DND-41 (cell line): ENCODE data around the gene MYO18B.

ENCODE experiments used
- ATAC-seq: fragments of 200-7000 bp; cut with Tn5 transposase; 3 replicates; pipeline ENCODE4 v1.9.1; 2021; ENCODE audit warnings: low read depth; ENCODE audit not compliant: insufficient read depth
- DNase-seq: peaks from one replicate; pipeline ENCODE4 v3.0.0-alpha.2; 2020
- H2AFZ ChIP-seq: 2 replicates; pipeline ENCODE4 v1.6.0; 2012; ENCODE audit warnings: low read depth, low read length
- H3K27ac ChIP-seq: 2 replicates; pipeline ENCODE4 v1.5.1; 2012; ENCODE audit warnings: low read length, inconsistent platforms
- H3K27me3 ChIP-seq: fragments of 200-600 bp; sonication (generic); 2 replicates; pipeline ENCODE4 v1.6.0; 2012; ENCODE audit warnings: low read length, mild to moderate bottlenecking, inconsistent platforms; ENCODE audit not compliant: insufficient read depth, poor library complexity
- H3K36me3 ChIP-seq: 2 replicates; pipeline ENCODE4 v1.5.1; 2012; ENCODE audit warnings: low read length, inconsistent platforms; ENCODE audit not compliant: insufficient read depth
- H3K4me1 ChIP-seq: 2 replicates; pipeline ENCODE4 v1.5.1; 2012; ENCODE audit warnings: mild to moderate bottlenecking, low read length; ENCODE audit not compliant: insufficient read depth
- H3K4me2 ChIP-seq: 2 replicates; pipeline ENCODE4 v1.6.0; 2012; ENCODE audit warnings: mild to moderate bottlenecking, moderate library complexity, low read length, inconsistent platforms; ENCODE audit not compliant: insufficient read depth
- H3K4me3 ChIP-seq, 2 experiments: fragments of 200-600 bp in 1 of 2; shearing (Covaris generic) in 1 of 2; 2 replicates each; pipeline ENCODE4 v1.5.1; 2012 to 2016; ENCODE audit warnings: inconsistent platforms in 2 of 2, low read length in 2 of 2, mild to moderate bottlenecking in 2 of 2, low read depth in 1 of 2, moderate library complexity in 1 of 2
- H3K79me2 ChIP-seq: 2 replicates; pipeline ENCODE4 v1.6.0; 2012; ENCODE audit warnings: low read length, inconsistent platforms; ENCODE audit not compliant: insufficient read depth
- H3K9ac ChIP-seq: 2 replicates; pipeline ENCODE4 v1.6.0; 2012; ENCODE audit warnings: low read depth, mild to moderate bottlenecking, inconsistent platforms, low read length, moderate library complexity
- H3K9me3 ChIP-seq: 2 replicates; pipeline ENCODE4 v1.5.1; 2012; ENCODE audit warnings: low read length, moderate library complexity, mild to moderate bottlenecking, inconsistent platforms; ENCODE audit not compliant: insufficient read depth, severe bottlenecking
- H4K20me1 ChIP-seq: 2 replicates; pipeline ENCODE4 v1.6.0; 2012; ENCODE audit warnings: low read length; ENCODE audit not compliant: insufficient read depth
- EZH2 ChIP-seq: IDR thresholded peaks from 3 replicates; pipeline ENCODE4 v1.6.1; 2012; ENCODE audit warnings: borderline replicate concordance, low read depth, mild to moderate bottlenecking, moderate library complexity, low read length, inconsistent platforms; ENCODE audit not compliant: severe bottlenecking
- TF ChIP-seq, protein P1 (sequence below): IDR thresholded peaks from 2 replicates; pipeline ENCODE4 v1.5.1; 2012; ENCODE audit warnings: borderline replicate concordance, low read length, moderate library complexity, mild to moderate bottlenecking; ENCODE audit not compliant: poor library complexity, severe bottlenecking; ENCODE audit errors: extremely low read depth

Gene MYO18B

DNA sequence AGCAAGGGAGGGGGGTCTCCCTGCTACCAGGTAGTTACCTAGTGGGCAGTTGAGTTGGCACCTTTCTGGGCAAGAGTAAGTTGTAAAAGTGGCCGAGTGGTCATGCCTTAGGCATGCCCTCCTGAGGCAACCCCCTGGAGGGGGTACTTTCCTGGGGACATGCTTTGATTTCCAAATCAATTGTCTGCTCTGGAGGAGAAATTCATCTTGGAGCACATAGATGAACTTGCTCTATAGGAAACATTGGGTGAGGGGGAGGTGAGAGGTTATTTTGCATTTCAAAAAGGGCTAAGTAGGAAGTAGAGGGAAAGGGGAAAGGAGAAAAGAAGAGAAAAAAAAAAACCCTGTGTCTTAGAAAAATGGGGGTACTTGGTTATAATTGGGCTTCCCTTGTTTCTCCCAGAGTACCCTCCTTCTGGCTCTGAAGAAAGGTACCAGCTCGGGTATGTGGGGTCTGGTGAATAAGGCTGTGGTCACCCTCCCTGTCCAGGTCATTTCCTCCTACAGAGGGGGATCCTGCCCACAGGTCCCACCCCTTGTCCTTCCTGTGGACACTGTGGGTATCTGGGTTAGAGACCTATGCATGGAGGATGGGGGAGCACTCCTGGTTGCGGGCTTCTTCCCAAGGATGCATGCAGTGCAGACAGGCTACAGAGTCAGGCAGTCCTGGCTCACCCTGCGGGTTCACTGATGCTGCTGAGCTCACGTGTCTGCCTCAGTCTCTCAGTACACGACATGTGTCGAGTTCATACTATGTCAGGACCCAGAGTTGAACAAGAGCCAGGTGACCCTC, 193.5 kb downstream of the MYO18B start:
- DNase-seq (no peak), ATAC-seq (no peak)
- H3K4me2 ChIP-seq: no peak overlapping the region
- no peaks in the 10 kb centered on the region for H3K79me2 ChIP-seq
- H3K4me3 ChIP-seq: no peak overlapping the region
- TF ChIP-seq, protein P1, sequence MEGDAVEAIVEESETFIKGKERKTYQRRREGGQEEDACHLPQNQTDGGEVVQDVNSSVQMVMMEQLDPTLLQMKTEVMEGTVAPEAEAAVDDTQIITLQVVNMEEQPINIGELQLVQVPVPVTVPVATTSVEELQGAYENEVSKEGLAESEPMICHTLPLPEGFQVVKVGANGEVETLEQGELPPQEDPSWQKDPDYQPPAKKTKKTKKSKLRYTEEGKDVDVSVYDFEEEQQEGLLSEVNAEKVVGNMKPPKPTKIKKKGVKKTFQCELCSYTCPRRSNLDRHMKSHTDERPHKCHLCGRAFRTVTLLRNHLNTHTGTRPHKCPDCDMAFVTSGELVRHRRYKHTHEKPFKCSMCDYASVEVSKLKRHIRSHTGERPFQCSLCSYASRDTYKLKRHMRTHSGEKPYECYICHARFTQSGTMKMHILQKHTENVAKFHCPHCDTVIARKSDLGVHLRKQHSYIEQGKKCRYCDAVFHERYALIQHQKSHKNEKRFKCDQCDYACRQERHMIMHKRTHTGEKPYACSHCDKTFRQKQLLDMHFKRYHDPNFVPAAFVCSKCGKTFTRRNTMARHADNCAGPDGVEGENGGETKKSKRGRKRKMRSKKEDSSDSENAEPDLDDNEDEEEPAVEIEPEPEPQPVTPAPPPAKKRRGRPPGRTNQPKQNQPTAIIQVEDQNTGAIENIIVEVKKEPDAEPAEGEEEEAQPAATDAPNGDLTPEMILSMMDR: no peak
- no peak for TF ChIP-seq EZH2
- H3K9me3 ChIP-seq: no peaks in the 10 kb centered on the region
- no peak overlapping the region for H3K9ac ChIP-seq
- no peak overlapping the region for H3K27ac ChIP-seq
- no peaks in the 10 kb centered on the region for H3K4me1 ChIP-seq
- no peaks in the 10 kb centered on the region for H3K27me3 ChIP-seq
- no peaks in the 10 kb centered on the region for H4K20me1 ChIP-seq
- H3K36me3 ChIP-seq: no peaks in the 10 kb centered on the region
- no peak overlapping the region for H2AFZ ChIP-seq

DNA sequence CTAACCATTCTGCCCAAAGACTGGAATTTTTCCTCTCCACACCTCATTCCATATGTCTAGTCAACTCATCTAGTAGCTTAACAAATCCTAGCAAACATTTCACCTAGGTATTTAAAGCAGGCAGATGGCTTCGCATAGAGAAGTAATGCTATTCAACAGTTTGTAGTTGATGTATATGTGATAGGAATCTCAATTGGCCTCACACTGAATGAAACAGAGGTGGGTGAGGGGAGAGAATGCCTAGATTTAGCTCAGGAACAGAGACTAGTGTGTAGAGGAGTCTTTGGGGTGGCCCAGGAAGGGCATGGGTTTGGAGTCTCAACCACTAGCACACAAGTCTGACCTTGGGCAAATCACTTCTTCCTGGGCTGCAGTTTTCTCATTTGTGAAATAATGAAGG, 196.2 kb downstream of the MYO18B start:
- Histone ChIP-seq H3K27me3 (peaks cover 3% of the 10 kb centered on the region), H3K36me3 (no peaks in the 10 kb centered on the region), H3K4me2 (no peak overlapping the region), H3K79me2 (no peaks in the 10 kb centered on the region), H3K4me1 (no peaks in the 10 kb centered on the region), H3K27ac (no peak overlapping the region), H3K4me3 (no peak overlapping the region), H2AFZ (no peak overlapping the region), H3K9me3 (no peaks in the 10 kb centered on the region), H3K9ac (no peak overlapping the region), H4K20me1 (no peaks in the 10 kb centered on the region)
- ATAC-seq (no peak), DNase-seq (no peak)
- TF ChIP-seq EZH2: no peak
- TF ChIP-seq, protein P1: no peak

DNA sequence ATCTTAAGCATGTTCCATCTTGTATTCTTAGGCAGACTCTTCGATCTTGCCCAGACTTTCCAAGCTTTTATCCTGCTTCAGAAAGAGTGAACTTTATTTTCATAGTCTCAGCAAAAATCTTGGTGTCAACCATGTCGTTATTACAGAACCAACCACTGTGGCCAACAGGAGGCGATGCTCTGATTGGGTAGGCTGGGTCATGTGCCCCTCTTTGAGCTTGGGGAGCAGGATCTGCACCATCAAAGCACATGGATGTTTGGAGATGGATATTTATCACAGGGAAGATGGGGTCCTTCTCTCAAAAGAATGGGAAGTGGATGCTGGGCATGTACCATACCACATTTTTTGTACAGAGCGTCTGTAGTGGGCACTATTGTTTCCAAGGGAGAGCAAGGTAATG, 197.4 kb downstream of the MYO18B start:
- Histone ChIP-seq H3K36me3 (no peaks in the 10 kb centered on the region), H3K79me2 (no peaks in the 10 kb centered on the region), H3K4me2 (no peak overlapping the region), H3K27me3 (peaks cover 3% of the 10 kb centered on the region), H3K9ac (no peak overlapping the region), H3K4me3 (no peak overlapping the region), H3K9me3 (no peaks in the 10 kb centered on the region), H4K20me1 (no peaks in the 10 kb centered on the region), H3K27ac (no peak overlapping the region), H3K4me1 (no peaks in the 10 kb centered on the region), H2AFZ (no peak overlapping the region)
- DNase-seq (no peak), ATAC-seq (no peak)
- TF ChIP-seq, protein P1: no peak
- no peak for TF ChIP-seq EZH2

DNA sequence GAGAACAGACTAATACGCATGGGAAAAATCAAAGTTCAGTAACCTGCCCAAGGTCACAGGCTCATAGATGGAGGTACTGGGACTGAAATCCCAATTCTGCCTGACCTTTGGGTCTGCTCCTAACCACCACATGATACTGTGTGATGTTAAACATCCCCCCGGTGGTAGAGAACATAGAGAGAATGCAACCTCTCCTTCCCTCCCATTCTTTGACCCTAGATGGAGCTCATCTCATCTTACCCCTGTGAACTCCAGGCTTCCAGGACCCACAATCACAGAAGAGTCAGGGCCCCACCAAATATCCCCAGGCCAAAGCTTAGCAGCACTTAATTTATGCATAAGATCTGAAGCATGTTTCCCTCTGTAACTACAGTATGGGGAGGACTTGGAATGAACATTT, 198.5 kb downstream of the MYO18B start:
- H3K9me3 ChIP-seq: no peaks in the 10 kb centered on the region
- H3K4me2 ChIP-seq: no peak overlapping the region
- no peaks in the 10 kb centered on the region for H4K20me1 ChIP-seq
- H3K4me1 ChIP-seq: no peaks in the 10 kb centered on the region
- no peak overlapping the region for H3K27ac ChIP-seq
- H3K27me3 ChIP-seq: peaks cover 3% of the 10 kb centered on the region
- H3K79me2 ChIP-seq: no peaks in the 10 kb centered on the region
- no peak overlapping the region for H3K4me3 ChIP-seq
- no peak overlapping the region for H3K9ac ChIP-seq
- no peak for DNase-seq
- H3K36me3 ChIP-seq: no peaks in the 10 kb centered on the region
- H2AFZ ChIP-seq: no peak overlapping the region
- ATAC-seq: no peak
- TF ChIP-seq, protein P1: no peak
- TF ChIP-seq EZH2: no peak
